Astrocyte of the hippocampus (primary cell): ENCODE measurements around the gene HBEGF.
A peak's percentile ranks its signal among the peaks of the same experiment; 100 is the strongest.

Experiments used
- DNase-seq: peaks from one replicate; pipeline ENCODE4 v3.0.0; 2011; ENCODE audit warnings: low read depth, low spot score

The HBEGF gene

DNA sequence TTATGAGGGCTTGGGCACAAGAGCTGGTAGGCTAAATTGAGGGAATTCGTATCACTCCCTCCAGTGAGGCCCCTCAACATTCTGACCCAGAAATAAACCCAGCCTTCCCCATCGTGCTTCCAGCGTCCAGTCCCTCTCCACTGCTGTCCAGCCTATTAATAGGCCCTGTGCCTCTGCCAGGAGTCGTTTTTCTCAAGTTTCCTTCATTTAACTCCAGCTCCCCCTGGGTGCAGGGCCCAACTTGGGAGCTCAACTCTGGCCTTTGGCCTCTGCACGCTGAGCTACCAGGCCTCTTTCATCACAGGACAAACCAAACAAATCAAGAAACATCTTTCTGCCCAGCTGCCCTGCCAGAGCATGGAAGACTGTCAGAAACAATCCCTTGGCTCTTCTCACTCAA, 10.0 kb downstream of the HBEGF start:
- DNase-seq: no peak

DNA sequence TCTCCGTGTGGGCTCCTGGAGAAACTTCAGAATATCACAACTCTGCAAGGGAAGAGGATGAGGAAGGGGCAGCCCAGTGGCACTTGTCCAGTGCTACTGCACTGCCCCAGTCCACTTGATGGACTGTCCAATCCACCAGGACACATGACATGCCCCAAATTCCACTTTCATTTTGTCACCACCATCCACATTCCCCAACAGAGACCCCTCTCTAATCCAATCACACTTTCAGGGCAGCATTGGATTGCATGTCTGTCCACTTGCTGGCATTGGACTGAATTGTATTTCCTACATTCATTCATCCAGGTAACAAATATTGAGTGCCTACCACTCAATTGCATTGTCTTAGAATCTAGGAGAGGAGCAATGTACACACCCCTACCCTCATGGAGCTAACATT, 14.8 kb downstream of the HBEGF start:
- no peak for DNase-seq

DNA sequence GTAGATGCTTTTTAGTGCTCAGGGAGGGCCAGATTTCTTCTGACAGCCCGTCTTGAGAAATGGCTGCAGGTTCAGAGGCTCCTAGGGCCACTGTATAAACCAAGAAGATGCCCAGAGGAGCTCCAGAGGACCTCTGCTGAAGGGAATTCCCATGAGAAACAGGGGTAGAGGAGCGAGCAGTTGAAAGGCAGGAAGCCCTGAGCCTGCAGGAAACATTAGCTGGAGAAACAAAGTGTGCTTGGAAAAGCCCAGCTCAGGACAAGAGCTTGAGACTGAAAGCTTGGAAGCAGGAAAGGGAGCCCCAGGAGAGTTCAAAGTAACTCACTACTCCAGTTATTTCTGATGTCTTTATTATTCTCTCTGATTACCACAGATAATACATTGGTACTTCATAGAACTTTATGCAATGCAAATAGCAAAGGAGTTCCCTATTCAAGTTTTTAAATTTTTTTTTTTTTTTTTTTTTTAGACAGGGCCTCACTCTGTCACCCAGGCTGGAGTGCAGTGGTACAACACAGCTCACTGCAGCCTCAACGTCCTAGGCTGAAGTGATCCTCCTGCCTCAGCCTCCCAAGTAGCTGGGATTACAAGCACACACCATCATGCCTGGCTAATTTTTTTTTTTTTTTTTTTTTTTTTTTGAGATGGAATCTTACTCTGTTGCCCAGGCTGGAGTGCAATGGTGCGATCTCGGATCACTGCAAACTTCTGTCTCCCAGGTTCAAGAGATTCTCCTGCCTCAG, 16.5 kb downstream of the HBEGF start:
- no peak for DNase-seq

DNA sequence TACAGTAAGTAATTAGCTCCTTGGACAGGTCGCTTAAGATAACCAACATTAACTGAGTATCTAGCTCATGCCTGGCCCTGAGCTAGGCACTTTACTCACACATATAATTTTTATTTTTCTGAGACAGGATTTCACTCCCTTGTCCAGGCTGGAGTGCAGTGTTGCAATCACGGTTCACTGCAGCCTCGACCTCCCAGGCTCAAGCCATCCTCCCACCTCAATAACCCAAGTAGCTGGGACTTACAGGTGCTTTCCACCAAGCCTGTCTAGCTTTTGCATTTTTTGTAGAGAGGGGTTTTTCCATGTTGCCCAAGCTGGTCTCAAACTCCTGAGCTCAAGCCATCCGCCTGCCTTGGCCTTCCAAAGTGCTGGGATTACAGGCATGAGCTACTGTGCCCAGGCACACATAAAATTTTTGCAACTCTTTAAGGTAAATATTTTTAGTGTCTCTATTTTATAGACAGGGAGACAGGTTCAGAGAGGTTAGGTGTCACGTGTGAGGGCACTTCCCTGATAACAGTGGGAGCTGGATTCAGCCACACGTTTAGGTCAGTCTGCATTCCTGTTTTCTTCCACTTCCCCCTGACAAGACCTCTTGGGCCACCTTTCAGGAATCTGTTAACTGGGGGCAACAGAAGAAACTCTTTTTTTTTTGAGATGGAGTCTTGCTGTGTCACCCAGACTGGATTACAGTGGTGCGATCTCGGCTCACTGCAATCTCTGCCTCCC, 18.2 kb downstream of the HBEGF start:
- no peak for DNase-seq

DNA sequence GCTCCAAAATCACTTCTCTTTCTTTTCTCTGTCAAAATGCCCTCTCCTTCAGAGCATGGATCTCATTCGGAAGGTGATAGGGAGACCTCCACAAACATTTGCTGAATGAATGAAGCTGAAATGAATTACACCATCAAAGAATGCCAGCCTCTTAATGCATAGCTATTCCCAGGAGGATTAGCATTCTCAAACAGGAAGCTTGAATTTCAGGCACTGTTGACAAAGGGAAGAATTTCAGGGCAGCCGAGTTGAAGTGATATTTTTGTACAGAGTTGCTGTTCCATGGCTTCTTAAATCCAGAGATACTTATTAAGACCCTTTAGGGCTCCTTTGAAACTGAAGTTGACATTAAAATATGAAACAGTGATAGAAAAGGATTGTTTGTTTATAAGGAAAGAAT, 18.8 kb downstream of the HBEGF start:
- peak; percentile 74 for DNase-seq

GRCh38 chr5:140325486-140325885, 20.9 kb downstream of the HBEGF start:
- no peak for DNase-seq

DNA sequence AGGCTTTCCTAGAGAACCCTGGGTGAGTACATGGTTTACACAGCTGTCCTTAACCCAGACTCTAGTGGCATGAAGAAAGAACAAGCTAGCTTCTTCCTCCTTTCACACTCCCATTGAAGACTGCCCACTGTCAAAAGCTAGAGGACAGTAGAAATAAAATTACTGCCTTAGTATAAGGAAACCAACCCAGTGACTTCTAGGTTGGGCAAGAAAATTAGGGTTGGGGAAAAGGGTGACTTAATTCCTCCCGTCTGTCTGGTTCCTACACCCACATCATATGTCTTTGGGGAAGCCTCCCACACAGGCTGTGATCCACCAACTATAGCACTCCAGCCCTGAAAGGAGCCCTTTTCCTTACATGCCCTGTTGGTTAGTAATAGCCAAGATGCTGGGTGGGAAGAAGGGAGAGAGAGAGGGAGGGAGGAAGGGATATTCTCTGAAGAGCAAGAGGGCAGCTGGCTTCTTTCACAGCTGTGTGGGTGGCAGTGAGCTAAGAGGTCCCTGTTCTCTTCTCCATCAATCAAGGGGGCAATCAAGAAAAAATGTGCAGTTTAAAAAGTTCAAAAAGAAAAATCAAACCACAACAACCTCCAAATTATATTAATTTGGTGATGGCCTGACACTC, 21.7 kb downstream of the HBEGF start:
- peak; percentile 61 for DNase-seq

DNA sequence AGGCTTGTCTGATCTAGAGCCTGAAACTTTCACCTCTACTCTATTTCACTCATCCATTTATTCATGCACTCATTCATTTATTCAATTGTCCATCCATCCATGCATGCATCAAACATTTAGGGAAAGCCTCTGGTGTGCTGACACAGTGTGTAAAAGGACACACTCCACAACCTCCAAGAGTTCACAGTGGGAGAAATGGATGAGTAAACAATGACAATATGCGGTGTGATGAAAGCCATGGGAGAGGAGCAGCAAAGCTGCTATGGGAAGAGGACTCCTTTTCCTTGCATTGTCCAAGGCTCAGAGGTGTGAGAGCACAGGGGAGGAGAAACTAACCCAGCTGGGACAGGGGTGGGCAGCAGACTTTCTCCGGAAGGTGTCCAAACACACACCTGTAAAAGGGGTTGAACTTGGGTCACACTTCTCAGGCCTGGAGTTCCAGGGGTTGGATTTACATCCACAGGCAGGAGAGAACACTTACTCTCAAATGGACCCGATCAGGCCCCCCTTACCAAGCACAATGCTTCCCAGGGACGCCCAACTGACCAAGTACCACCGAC, 22.3 kb downstream of the HBEGF start:
- no peak for DNase-seq

GRCh38 chr5:140322751-140323731, 23.4 kb downstream of the HBEGF start:
- DNase-seq: peak; percentile 96

DNA sequence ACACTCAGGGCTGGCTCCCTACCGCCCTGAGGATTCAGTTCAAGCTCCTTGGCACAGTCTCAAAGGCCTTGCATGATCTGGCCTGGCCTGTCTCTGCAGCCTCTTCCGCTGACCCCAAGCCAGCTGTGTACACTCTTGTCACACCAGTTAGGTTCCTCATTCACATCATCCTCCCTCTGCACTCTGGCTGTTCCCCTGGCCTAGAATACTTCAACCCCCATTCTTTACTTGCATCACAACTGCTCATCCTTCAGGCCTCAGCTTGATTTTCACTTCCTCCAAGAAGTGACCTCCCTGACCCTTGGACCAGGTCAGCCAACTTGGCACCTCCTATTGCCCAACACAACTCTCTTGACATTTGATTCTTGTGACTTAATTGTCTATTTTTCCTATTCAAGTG, 24.6 kb downstream of the HBEGF start:
- no peak for DNase-seq

GRCh38 chr5:140319833-140320232, 26.6 kb downstream of the HBEGF start:
- DNase-seq: no peak

GRCh38 chr5:140318792-140319191, 27.6 kb downstream of the HBEGF start:
- no peak for DNase-seq

DNA sequence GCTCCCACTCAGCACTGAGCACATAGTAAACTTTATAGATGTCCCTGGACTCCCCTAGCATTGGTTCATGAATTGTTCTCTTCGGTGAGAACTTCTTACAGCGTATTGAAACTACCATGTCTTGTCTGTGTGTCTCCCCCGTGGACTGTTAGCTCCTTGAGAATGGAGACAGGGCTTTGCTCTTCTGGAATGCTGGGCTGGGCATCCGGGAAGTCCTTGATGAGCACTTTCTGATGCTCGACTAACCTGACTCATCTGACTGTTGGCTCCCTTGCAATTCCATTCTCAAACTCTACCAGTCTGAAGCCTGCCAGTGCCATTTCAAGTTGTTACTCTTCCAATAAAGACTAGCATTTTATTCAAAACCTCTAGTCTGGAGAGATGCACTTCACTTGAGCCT, 28.5 kb downstream of the HBEGF start:
- DNase-seq: peak; percentile 63

GRCh38 chr5:140312791-140313189, 33.6 kb downstream of the HBEGF start:
- DNase-seq: no peak

DNA sequence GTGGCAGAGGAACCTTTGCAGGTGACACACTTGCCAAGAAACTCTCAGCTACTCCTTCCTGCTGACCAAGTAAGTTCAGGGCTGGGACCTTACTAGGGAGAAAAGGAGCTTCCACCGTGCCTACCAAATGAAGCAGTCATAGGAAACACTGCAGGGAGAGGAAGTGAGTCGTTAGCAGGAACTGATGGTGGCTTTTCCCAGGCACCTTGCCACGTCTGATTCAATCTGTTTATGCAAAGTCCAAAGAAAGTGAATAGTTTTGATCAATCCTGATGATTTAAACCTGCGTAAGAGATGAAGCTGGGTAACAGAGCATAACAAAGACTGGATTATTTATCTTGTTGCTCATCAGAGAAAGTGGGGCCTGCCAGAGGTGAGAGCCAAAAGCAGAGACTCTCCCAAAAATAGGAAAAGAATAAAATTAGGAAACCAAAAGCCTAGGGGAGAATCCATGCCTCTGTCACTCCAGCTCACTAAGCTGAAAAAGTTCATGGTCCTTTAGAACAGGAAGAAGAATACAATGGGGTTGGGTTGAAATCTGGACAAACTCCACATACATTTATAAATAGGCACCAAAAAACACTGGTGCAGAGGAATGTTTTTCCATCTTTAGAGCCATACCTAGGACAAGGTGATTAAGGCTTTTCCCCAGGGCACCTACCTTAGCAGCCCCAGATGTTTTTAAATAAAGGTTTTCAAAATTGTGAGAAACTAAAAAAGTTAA, 34.2 kb downstream of the HBEGF start:
- DNase-seq: peak; percentile 90

- DNase-seq: peak; percentile 86
These were observed 35.4 kb downstream of the HBEGF start for GRCh38 chr5:140311011-140311467.

DNA sequence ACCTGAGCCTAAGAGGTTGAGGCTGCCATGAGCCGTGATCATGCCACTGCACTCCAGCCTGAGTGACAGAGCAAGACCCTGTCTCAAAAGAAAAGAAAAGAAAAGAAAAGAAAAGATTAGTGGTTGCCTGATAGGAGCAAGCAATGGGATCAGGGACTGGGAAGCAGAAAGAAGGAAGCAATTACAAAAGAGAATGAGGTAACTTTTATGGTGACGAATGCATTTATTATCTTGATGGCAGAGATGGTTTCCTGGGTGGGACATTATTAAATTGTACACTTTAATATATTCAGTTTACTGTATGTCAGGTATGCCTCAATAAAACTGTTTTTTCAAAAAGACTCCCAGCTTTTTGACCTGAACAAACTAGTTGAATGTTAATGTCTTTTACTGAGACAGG, 36.0 kb downstream of the HBEGF start:
- DNase-seq: no peak

DNA sequence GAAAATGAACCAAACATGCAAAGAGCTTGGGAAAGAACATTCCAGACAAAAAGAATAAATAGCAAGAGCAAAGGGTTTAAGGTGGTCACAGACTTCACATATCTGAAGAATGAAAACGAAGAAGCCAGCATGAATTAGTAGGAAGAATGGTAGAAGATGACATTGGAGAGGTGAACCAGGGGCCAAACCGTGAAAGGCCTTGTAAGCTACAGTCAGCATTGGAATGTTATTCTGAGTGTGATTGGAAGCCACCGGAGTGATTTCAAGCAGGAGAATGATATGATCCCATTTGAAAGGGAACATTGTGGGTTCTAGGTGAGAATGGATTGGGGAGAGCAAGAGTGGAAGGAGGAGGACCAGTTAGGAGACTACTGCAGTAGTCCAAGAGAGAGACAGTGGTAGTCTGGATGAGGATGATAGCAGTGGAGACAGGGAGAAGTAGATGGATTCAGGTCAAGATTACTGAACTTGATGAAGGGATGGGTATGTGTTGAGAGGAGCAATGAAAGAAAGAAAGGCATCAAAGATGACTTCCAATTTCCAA, 36.6 kb downstream of the HBEGF start:
- no peak for DNase-seq

GRCh38 chr5:140305471-140305870, 40.9 kb downstream of the HBEGF start:
- DNase-seq: no peak

DNA sequence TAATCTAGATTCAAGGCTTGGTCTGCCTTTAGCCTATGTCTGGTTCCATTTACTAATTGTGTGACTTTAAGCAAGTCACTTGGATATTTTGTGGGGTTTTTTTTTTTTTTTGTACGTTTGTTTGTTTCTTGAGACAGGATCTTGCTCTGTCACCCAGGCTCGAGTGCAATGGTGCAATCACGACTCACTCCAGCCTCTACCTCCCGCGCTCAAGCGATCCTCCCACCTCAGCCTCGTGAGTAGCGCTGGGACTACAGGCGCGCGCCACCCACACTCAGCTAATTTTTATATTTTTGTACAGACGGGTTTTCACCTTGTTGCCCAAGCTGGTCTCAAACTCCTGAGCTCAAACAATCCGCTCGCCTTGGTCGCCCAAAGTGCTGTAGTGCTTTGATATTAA, 42.4 kb downstream of the HBEGF start:
- no peak for DNase-seq
